HG03565 (cell line): ENCODE results near the gene ALDH1L1.

ENCODE experiments used
- ATAC-seq: cut with Tn5 transposase; IDR thresholded peaks from one replicate; pipeline ENCODE4 v1.9.1; 2021; ENCODE audit warnings: mild to moderate bottlenecking, moderate library complexity; ENCODE audit not compliant: unreplicated experiment

The ALDH1L1 gene

GRCh38 chr3:126135406-126136076 is 44.8 kb downstream of the ALDH1L1 start:
- no peak for ATAC-seq

- no peak for ATAC-seq
Observed at GRCh38 chr3:126135071-126135405, 45.3 kb downstream of the ALDH1L1 start.

GRCh38 chr3:126134219-126134975 is 46.0 kb downstream of the ALDH1L1 start:
- no peak for ATAC-seq

- no peak for ATAC-seq
Observed at GRCh38 chr3:126133606-126134005, 46.8 kb downstream of the ALDH1L1 start.

- ATAC-seq, result no peak
Observed at GRCh38 chr3:126132751-126133511, 47.5 kb downstream of the ALDH1L1 start.

- no peak for ATAC-seq
Observed at GRCh38 chr3:126131881-126132750, 48.3 kb downstream of the ALDH1L1 start.

GRCh38 chr3:126130981-126131745 is 49.2 kb downstream of the ALDH1L1 start:
- ATAC-seq, result no peak

- ATAC-seq, result no peak
Observed at GRCh38 chr3:126130081-126130855, 50.1 kb downstream of the ALDH1L1 start.

GRCh38 chr3:126129398-126129891 is 50.9 kb downstream of the ALDH1L1 start:
- no peak for ATAC-seq

GRCh38 chr3:126128504-126129397 is 51.6 kb downstream of the ALDH1L1 start:
- no peak for ATAC-seq

- no peak for ATAC-seq
Observed at GRCh38 chr3:126127904-126128303, 52.5 kb downstream of the ALDH1L1 start.

- ATAC-seq, result no peak
Observed at GRCh38 chr3:126127452-126127851, 52.9 kb downstream of the ALDH1L1 start.

- no peak for ATAC-seq
Observed at GRCh38 chr3:126126811-126127431, 53.5 kb downstream of the ALDH1L1 start.

GRCh38 chr3:126126286-126126685 is 54.1 kb downstream of the ALDH1L1 start:
- ATAC-seq, result no peak

GRCh38 chr3:126125781-126126251 is 54.6 kb downstream of the ALDH1L1 start:
- no peak for ATAC-seq

GRCh38 chr3:126125341-126125740 is 55.0 kb downstream of the ALDH1L1 start:
- ATAC-seq, result no peak

- ATAC-seq, result no peak
Observed at GRCh38 chr3:126124896-126125295, 55.5 kb downstream of the ALDH1L1 start.
